Measurements from ENCODE around the gene JAML. TPM values are rescaled to one million over a fixed set of nuclear protein-coding genes. Genes with fewer than 3 reads are reported as not detected.
A peak's percentile ranks its signal among the peaks of the same experiment; 100 is the strongest.

JAML gene
- total RNA-seq, 4 donors from 2014 or later, result 2.2 to 3.1 (median 2.6) TPM

GRCh38 chr11:118153516-118153915, 71.3 kb downstream of the JAML start:
- intact Hi-C loops (cut with DNase I), result no loop called here
- H3K36me3 ChIP-seq, result no peaks in the 10 kb centered on the region
- DNase-seq, result no peak
- H3K4me1 ChIP-seq, result peaks cover 5 to 17% of the 10 kb centered on the region in 2 donors
- TF ChIP-seq POLR2A (IDR thresholded peaks at IDR 0.05) (no peak), CTCF (IDR thresholded peaks at IDR 0.05) (no peak)
- no peak overlapping the region for H3K27ac ChIP-seq
- no peaks in the 10 kb centered on the region for H3K9me3 ChIP-seq
- H3K27me3 ChIP-seq, result peaks cover 6% of the 10 kb centered on the region
- H3K4me3 ChIP-seq (replicated peaks in 1 of 3), result no peak overlapping the region
- 33 to 39% methylated on average over 13 of the region's 16 CpGs for WGBS, 2 donors

- peaks cover 6% of the 10 kb centered on the region for H3K27me3 ChIP-seq
- peak; percentile 56 to 66 for DNase-seq
These were observed 72.0 kb downstream of the JAML start, which contains the start of gene SCN4B for GRCh38 chr11:118152552-118153471. Gene SCN4B (minus strand): TSS chr11:118152823. CDS start chr11:118152673, 150 bp downstream.

GRCh38 chr11:118152020-118152551, 72.7 kb downstream of the JAML start:
- Histone ChIP-seq H3K36me3 (no peaks in the 10 kb centered on the region), H3K27ac (no peak overlapping the region), H3K27me3 (peaks cover 6% of the 10 kb centered on the region), H3K4me3 (replicated peaks in 1 of 3) (peak overlapping the region in 1 of 3 donors; percentile 33), H3K9me3 (no peaks in the 10 kb centered on the region), H3K4me1 (peaks cover 5 to 17% of the 10 kb centered on the region in 2 donors)
- intact Hi-C loops (cut with DNase I), result no loop called here
- WGBS, 2 donors, result 22 to 30% methylated on average over 3 to 7 of the region's 16 CpGs
- DNase-seq, result no peak
- TF ChIP-seq CTCF (IDR thresholded peaks at IDR 0.05) (no peak), POLR2A (IDR thresholded peaks at IDR 0.05) (no peak)

More at GRCh38 chr11:118152552-118153471, 72.0 kb downstream of the JAML start, which contains the start of gene SCN4B:
- H3K4me1 ChIP-seq, result peaks cover 5 to 17% of the 10 kb centered on the region in 2 donors
- no peak within 1 kb of the TSS for H3K27ac ChIP-seq
- H3K36me3 ChIP-seq, result no peaks in the 10 kb centered on the region
- H3K9me3 ChIP-seq, result no peaks in the 10 kb centered on the region
- intact Hi-C loops (cut with DNase I), result no loop called here
- peak within 1 kb of the TSS in 2 of 3 donors; percentile 20 to 33 for H3K4me3 ChIP-seq (replicated peaks in 1 of 3)
- TF ChIP-seq CTCF (IDR thresholded peaks at IDR 0.05), result no peak
- 1% methylated on average over 32 to 37 of the region's 88 CpGs for WGBS, 2 donors

- Histone ChIP-seq H3K9me3 (no peaks in the 10 kb centered on the region), H3K27me3 (peaks cover 6% of the 10 kb centered on the region), H3K4me3 (replicated peaks in 1 of 3) (no peak overlapping the region), H3K27ac (no peak overlapping the region), H3K4me1 (peaks cover 5 to 17% of the 10 kb centered on the region in 2 donors), H3K36me3 (no peaks in the 10 kb centered on the region)
- intact Hi-C loops (cut with DNase I), result no loop called here
- no peak for DNase-seq
- WGBS, 2 donors, result 58 to 60% methylated on average over 5 of the region's 5 CpGs
- no peak for TF ChIP-seq CTCF (IDR thresholded peaks at IDR 0.05)
- no peak for TF ChIP-seq POLR2A (IDR thresholded peaks at IDR 0.05)
These were observed 73.4 kb downstream of the JAML start for GRCh38 chr11:118151431-118151830.

- H3K4me3 ChIP-seq (replicated peaks in 1 of 3), result no peak overlapping the region
- H3K9me3 ChIP-seq, result no peaks in the 10 kb centered on the region
- WGBS, 2 donors, result 100% methylated on average over 1 of the region's 1 CpG
- H3K27ac ChIP-seq, result no peak overlapping the region
- no peak for DNase-seq
- no peaks in the 10 kb centered on the region for H3K36me3 ChIP-seq
- no peak for TF ChIP-seq CTCF (IDR thresholded peaks at IDR 0.05)
- no peak for TF ChIP-seq POLR2A (IDR thresholded peaks at IDR 0.05)
- intact Hi-C loops (cut with DNase I), result no loop called here
- H3K4me1 ChIP-seq, result peaks cover 10 to 23% of the 10 kb centered on the region in 2 donors
- peaks cover 4% of the 10 kb centered on the region for H3K27me3 ChIP-seq
These were observed 75.3 kb downstream of the JAML start for GRCh38 chr11:118149493-118149892.
